ENCODE measurements around the gene HPGD.

DNA sequence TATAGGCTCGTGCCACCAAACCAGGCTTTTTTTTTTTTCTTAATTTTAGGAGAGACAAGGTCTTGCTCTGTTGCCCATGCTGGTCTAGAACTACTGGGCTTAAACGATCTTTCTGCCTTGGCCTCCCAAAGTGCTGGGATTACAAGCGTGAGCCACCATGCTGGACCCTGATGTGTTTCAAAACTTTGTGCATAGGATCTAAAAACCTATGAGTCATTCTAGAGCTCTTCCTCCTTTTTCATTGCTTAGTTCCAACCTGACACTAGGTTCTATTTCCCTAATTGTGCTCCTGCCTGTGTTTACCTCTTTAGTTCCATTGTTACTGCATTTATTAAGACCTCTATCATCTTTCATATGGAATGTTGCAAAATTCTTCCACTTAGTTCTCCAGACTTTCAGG lies 57.3 kb downstream of the HPGD start:
- TF ChIP-seq CREB1 (IDR thresholded peaks at IDR 0.05; ENCODE audit: low read depth) (no peak), YY1 (IDR thresholded peaks at IDR 0.05; ENCODE audit: low read depth) (no peak), EGR1 (IDR thresholded peaks at IDR 0.05) (no peak), EP300 (IDR thresholded peaks at IDR 0.05; ENCODE audit: borderline replicate concordance) (no peak), CEBPB (IDR thresholded peaks at IDR 0.05) (no peak), NFIC (IDR thresholded peaks at IDR 0.05) (no peak), RAD21 (IDR thresholded peaks at IDR 0.05; ENCODE audit: low read depth) (no peak), TAF1 (IDR thresholded peaks at IDR 0.05; ENCODE audit: low read depth) (no peak), TEAD4 (IDR thresholded peaks at IDR 0.05) (no peak)
- TF ChIP-seq, protein P1, sequence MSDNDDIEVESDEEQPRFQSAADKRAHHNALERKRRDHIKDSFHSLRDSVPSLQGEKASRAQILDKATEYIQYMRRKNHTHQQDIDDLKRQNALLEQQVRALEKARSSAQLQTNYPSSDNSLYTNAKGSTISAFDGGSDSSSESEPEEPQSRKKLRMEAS (IDR thresholded peaks at IDR 0.05): no peak
- TF ChIP-seq, protein P2, sequence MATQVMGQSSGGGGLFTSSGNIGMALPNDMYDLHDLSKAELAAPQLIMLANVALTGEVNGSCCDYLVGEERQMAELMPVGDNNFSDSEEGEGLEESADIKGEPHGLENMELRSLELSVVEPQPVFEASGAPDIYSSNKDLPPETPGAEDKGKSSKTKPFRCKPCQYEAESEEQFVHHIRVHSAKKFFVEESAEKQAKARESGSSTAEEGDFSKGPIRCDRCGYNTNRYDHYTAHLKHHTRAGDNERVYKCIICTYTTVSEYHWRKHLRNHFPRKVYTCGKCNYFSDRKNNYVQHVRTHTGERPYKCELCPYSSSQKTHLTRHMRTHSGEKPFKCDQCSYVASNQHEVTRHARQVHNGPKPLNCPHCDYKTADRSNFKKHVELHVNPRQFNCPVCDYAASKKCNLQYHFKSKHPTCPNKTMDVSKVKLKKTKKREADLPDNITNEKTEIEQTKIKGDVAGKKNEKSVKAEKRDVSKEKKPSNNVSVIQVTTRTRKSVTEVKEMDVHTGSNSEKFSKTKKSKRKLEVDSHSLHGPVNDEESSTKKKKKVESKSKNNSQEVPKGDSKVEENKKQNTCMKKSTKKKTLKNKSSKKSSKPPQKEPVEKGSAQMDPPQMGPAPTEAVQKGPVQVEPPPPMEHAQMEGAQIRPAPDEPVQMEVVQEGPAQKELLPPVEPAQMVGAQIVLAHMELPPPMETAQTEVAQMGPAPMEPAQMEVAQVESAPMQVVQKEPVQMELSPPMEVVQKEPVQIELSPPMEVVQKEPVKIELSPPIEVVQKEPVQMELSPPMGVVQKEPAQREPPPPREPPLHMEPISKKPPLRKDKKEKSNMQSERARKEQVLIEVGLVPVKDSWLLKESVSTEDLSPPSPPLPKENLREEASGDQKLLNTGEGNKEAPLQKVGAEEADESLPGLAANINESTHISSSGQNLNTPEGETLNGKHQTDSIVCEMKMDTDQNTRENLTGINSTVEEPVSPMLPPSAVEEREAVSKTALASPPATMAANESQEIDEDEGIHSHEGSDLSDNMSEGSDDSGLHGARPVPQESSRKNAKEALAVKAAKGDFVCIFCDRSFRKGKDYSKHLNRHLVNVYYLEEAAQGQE (IDR thresholded peaks at IDR 0.05; ENCODE audit: low read depth): no peak
- TF ChIP-seq, protein P3, sequence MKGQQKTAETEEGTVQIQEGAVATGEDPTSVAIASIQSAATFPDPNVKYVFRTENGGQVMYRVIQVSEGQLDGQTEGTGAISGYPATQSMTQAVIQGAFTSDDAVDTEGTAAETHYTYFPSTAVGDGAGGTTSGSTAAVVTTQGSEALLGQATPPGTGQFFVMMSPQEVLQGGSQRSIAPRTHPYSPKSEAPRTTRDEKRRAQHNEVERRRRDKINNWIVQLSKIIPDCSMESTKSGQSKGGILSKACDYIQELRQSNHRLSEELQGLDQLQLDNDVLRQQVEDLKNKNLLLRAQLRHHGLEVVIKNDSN (IDR thresholded peaks at IDR 0.05): no peak
